Lung (tissue), 12 donors: Measurements from ENCODE around the gene RNF11. TPM values are rescaled to one million over a fixed set of nuclear protein-coding genes. Genes with fewer than 3 reads are reported as not detected.

Source experiments
- ATAC-seq: fragments of 200-7000 bp; cut with Tn5 transposase; one replicate; pipeline ENCODE4 v1.9.1; 2020; ENCODE audit warnings: moderate number of reproducible peaks; ENCODE audit not compliant: insufficient read depth, low FRiP score
- DNase-seq, 3 donors: peaks; one replicate each; pipeline ENCODE4 v3.0.0-alpha.2; 2013 to 2017
- H3K27ac ChIP-seq, 2 donors: one replicate each; pipeline ENCODE4 v1.5.1; 2013; ENCODE audit warnings: mild to moderate bottlenecking in 2 of 2, moderate library complexity in 2 of 2, control low read depth in 1 of 2, inconsistent platforms in 1 of 2, low read depth in 1 of 2, low read length in 1 of 2
- H3K27me3 ChIP-seq, 3 donors: one replicate each; pipeline ENCODE4 v1.5.1; 2013; ENCODE audit warnings: low read length in 2 of 3; ENCODE audit not compliant: control insufficient read depth in 3 of 3, insufficient read depth in 3 of 3
- H3K36me3 ChIP-seq, 4 donors: one replicate each; pipeline ENCODE4 v1.5.1; 2013; ENCODE audit warnings: low read length in 4 of 4, mild to moderate bottlenecking in 1 of 4, moderate library complexity in 1 of 4; ENCODE audit not compliant: control insufficient read depth in 4 of 4, insufficient read depth in 4 of 4
- H3K4me1 ChIP-seq, 5 donors: one replicate each; pipeline ENCODE4 v1.5.1; 2013; ENCODE audit warnings: low read length in 5 of 5, mild to moderate bottlenecking in 2 of 5, moderate library complexity in 1 of 5; ENCODE audit not compliant: control insufficient read depth in 5 of 5, insufficient read depth in 5 of 5
- H3K4me3 ChIP-seq: one replicate; pipeline ENCODE4 v1.5.1; 2013; ENCODE audit warnings: mild to moderate bottlenecking, control low read depth, moderate library complexity
- H3K9ac ChIP-seq, 2 donors: one replicate each; pipeline ENCODE4 v1.5.1; 2013; ENCODE audit warnings: low read length in 2 of 2, control low read depth in 1 of 2; ENCODE audit not compliant: insufficient read depth in 1 of 2
- H3K9me3 ChIP-seq, 4 donors: one replicate each; pipeline ENCODE4 v1.5.1; 2013; ENCODE audit warnings: low read length in 3 of 4, mild to moderate bottlenecking in 1 of 4, moderate library complexity in 1 of 4; ENCODE audit not compliant: control insufficient read depth in 4 of 4, insufficient read depth in 3 of 4
- CTCF ChIP-seq: IDR thresholded peaks from 2 replicates; pipeline ENCODE4 v1.5.1; 2012; ENCODE audit warnings: mild to moderate bottlenecking; ENCODE audit errors: control extremely low read depth, extremely low read depth
- WGBS, 2 donors: extraction: QIAGEN DNeasy Blood & Tissue Kit; methylation state at CpG; one replicate each; pipeline ENCODE4 v1.1.7; 2013; 5-methylcytosine and 5-hydroxymethylcytosine counted together
- polyA plus RNA-seq, 2 donors: library from polyadenylated mRNA; stranded (reverse); fragments of 200-250 nt; gene quantifications; one replicate each; pipeline ENCODE4 v1.2.1, GENCODE V29; 2013
- total RNA-seq, 2 donors: library from RNA; depleted of rRNA in 1 of 2; stranded (reverse); fragments of >200 nt in 1 of 2; gene quantifications; one replicate each; pipeline ENCODE4 v1.2.1, GENCODE V29; 2014 to 2021
- donor health status: control.
- donor health status: control.
- donor health status: Bipolar disorder and iron deficiency.
- donor health status: healthy.
- donor health status: DM: yes; HTN: yes; CAD: no.

RNF11 gene
- total and polyA plus RNA-seq, 4 donors: 36.6 to 149 (median 71.4) TPM

- Histone ChIP-seq H3K4me3 (no peak overlapping the region), H3K9ac (no peak overlapping the region), H3K27me3 (no peaks in the 10 kb centered on the region), H3K27ac (no peak overlapping the region), H3K9me3 (no peaks in the 10 kb centered on the region), H3K36me3 (no peaks in the 10 kb centered on the region), H3K4me1 (peaks cover 0 to 6% (median 0%) of the 10 kb centered on the region in 5 donors)
- 94 to 95% methylated on average over 4 of the region's 4 CpGs for WGBS, 2 donors
- DNase-seq (no peak), ATAC-seq (no peak)
- no peak for TF ChIP-seq CTCF
These were observed 62.2 kb downstream of the RNF11 start for GRCh38 chr1:51298322-51298705.

- peaks cover 0 to 6% (median 0%) of the 10 kb centered on the region in 5 donors for H3K4me1 ChIP-seq
- no peaks in the 10 kb centered on the region for H3K9me3 ChIP-seq
- no peak for TF ChIP-seq CTCF
- ATAC-seq (no peak), DNase-seq (no peak)
- H3K36me3 ChIP-seq: no peaks in the 10 kb centered on the region
- H3K27me3 ChIP-seq: no peaks in the 10 kb centered on the region
- WGBS, 2 donors: 88 to 94% methylated on average over 11 of the region's 11 CpGs
- H3K27ac ChIP-seq: no peak overlapping the region
- no peak overlapping the region for H3K9ac ChIP-seq
- no peak overlapping the region for H3K4me3 ChIP-seq
These were observed 63.3 kb downstream of the RNF11 start for GRCh38 chr1:51299185-51299885.

GRCh38 chr1:51299981-51300670, 64.1 kb downstream of the RNF11 start:
- H3K4me1 ChIP-seq: peaks cover 0 to 9% (median 0%) of the 10 kb centered on the region in 5 donors
- TF ChIP-seq CTCF: no peak
- no peaks in the 10 kb centered on the region for H3K9me3 ChIP-seq
- ATAC-seq: no peak
- no peaks in the 10 kb centered on the region for H3K27me3 ChIP-seq
- H3K9ac ChIP-seq: no peak overlapping the region
- no peak for DNase-seq
- 88% methylated on average over 6 of the region's 6 CpGs for WGBS, 2 donors
- H3K4me3 ChIP-seq: no peak overlapping the region
- no peaks in the 10 kb centered on the region for H3K36me3 ChIP-seq
- no peak overlapping the region for H3K27ac ChIP-seq
